Measurements from ENCODE around the gene CACNA1C.
"Not testable (repeated sequence)": the region's sequence is repeated elsewhere in the genome, so short reads cannot be mapped to it uniquely, and the experiment has no call there.

The CACNA1C gene

DNA sequence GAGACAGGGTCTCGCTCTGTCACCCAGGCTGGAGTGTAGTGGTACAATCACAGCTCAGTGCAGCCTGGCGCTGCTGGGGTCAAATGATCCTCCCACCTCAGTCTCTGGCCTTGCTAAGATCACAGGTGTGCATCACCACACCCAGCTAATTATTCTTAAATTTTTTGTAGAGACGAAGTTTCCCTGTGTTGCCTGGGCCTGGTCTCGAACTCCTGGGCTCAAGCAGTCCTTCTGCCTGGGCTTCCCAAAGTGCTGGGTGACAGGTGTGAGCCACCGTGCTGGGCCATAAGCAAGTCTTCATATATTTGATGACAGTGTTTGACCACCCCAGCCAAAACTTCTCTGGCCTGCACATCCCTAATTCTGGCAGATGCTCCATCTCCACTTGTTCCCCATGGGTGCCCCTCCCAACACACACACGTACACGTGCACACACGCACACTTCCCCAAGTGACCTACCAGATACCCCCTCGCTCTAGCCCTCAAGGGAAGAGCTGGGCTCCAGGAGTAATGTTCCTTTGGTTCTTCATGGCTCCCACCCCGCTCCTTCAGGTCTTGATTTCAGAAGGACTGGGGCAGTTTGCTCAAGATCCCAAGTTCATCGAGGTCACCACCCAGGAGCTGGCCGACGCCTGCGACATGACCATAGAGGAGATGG, 637.7 kb downstream of the CACNA1C start:
- no peak for DNase-seq (ENCODE audit: low read depth)

DNA sequence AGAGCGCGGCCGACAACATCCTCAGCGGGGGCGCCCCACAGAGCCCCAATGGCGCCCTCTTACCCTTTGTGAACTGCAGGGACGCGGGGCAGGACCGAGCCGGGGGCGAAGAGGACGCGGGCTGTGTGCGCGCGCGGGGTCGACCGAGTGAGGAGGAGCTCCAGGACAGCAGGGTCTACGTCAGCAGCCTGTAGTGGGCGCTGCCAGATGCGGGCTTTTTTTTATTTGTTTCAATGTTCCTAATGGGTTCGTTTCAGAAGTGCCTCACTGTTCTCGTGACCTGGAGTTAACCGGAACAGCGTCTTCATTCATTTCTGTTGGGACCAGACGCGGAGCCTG, 638.2 kb downstream of the CACNA1C start:
- DNase-seq (ENCODE audit: low read depth), result no peak

DNA sequence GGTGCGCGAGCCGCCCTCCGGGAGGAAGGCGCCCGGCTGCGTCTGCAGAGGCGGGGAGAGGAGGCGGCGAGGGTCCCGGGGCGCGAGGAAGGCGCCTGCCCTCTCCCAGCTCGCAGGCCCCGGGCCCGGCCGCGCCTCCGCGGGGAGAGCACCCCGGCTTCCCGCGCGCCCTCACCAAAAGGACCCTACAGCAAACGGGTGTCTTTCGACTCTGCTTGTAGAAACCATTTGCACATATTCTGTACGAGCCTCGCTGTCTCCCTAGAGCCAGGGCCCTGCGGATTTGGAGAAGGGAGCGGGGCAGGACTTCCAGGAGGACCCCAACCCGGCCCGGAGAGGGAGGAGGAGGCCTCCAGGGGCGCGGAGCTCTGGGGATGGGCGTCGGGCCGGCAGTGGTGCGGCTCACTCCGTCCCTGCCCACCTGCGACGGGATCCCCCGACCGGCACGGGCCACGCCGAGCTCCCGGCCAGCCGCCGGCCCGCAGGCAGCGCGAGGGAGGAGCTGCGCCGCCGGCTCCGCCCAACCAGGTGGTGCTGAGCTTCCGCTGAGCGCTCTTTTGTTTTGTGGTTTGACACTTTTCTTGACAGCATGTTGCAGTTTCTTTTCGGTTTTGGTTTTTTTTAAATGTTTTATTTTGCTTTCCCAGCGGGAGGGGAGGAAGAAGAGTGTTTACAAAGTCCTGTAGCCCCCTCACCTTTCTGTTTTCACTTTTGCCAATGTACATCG, 638.7 kb downstream of the CACNA1C start:
- DNase-seq (ENCODE audit: low read depth), result no peak

DNA sequence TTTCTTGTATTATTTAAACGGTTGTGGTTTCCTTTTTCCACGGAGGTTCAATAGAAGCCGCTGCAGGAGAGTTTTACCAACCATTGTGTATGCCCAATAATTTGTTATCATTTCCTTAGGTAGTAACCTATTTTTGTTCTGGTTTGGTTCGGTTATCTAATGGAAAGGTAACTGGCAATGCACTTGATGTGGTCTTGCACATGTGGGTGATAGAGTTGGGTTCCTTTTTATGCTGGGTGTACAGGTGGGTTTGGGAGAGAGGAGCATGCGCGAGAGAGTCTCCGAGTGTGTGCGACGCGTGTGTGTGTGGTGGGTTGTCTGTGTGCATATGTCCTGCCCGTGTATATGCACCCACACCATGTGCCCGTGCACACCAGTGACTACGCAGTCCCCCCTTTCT, 639.3 kb downstream of the CACNA1C start:
- no peak for DNase-seq (ENCODE audit: low read depth)

DNA sequence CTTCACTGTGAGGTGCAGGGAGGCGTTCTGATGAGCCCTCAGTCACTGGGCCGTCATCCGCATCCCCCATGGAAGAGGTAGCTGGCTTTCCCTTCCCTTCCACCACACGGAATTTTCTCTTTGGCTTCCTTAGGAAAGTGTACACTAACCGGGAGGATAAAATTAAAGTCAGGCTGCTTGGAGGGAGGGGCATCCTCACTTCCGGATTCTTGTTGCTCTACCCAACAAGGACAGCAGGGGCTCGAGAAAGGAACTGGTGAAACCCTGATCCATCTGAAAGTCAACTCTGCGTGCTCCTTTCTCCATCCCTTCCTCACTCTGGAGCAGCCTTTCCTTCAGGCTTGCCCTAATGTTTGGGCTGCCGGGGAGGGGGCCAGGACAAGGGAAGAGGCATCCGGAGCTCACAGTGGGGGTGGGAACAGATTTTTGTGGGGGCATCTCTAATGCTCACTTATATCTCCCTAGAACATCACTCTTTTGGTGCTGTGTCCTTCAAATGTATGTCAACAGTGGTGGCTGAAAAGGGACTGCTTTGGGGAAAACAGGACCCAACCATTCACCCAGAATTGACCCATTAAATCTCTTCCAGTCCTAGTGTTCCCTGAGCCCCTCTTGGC, 640.6 kb downstream of the CACNA1C start:
- DNase-seq (ENCODE audit: low read depth), result no peak

DNA sequence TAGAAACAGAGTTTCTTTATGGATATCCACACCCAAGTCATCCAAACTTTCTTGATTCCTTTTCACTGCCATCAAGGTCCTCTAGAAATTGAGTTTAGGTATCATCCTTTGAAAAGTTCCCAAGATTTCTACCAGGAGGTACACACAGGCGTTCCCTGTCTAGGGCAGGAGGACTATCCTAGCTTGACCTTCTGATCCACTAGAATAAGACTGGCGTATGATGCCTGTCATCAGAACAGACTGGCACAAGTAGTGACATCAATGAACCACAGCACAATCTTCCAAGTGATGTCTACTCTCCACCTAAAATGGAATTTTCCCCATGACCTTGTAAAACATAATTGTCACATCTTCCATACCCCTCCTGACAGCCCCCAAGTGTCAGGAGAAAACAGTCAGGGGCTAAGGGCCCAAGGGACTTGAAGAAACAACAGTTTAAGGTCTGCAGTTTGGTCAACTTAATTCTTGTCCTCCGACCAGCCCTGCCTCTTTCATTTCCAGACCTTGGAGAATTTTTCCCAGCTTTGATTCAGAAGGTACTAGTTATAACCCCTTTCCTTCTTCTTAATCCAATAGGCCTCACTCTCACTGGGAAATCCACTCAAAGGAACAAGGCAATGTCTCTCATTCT, 641.3 kb downstream of the CACNA1C start:
- DNase-seq (ENCODE audit: low read depth), result no peak

DNA sequence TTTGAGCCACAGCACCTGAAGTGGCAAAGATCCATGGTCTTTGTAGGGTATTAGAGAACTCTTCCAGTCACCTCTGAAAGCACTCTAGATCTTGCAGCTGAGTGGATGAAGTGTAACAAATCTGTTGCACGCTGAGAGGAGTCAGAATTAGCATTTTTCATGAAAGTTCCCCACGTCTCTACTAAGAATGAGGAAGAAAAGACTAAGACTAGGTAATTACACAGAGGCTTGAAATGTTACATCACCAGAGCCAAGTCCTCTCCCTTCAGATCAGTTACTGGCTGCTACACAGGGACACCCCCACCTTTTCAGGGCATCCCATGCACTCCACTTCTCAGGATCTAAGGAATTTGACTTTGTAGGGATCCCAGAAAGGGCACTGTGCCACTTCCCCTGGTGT, 643.3 kb downstream of the CACNA1C start:
- DNase-seq (ENCODE audit: low read depth), result no peak

DNA sequence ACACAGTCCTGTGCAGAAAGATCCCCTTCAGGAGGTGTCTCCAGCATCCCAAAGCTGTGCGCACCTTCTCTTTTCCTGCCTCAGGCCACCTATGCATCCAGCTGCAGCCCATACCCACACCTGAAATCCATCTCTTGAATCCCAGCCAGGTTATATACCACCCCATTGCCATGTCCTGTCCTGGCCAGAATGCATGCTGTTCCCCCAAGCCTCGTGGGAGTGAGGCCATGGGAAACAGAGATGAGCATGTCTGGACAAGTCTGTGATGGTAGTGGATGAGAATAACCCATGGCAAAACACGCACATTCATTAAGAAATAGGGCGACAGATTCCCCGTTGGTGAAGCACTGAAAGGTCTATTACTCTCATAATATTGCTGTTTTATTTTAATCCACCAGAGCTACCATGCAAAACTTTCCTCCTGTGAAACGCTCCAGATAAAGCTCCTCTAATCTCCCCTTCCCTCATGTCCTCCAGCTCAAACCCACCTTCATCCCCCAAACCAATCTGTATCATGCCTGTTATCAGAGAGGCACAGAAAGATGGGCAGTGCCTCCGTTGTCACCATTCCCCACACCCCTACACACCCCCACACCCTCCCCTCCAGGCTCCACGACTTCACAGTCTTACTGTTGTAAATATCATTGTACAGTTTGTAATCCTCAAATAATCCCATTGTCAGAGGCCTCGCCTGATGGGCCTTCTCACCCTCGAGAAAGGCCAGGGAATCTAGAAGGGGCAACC, 644.4 kb downstream of the CACNA1C start:
- no peak for DNase-seq (ENCODE audit: low read depth)

DNA sequence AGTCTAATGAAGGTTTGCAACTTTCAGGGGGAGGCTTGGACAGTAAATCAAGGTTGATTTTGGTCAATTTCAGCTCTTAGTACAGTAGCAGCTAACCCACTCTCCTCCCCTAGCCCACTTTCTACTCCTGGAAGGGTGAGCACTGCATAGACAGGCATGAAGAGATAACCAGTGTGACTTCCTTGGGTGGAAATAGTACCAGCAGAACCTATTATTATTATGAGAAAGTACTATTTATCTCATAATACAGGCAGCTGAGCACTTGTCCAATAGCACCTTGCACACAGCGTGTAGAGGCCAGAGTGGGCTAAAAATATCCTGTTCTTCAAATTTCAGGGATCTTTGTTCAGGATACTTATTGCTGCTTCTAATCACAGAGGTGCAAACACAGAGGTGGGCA, 645.8 kb downstream of the CACNA1C start:
- DNase-seq (ENCODE audit: low read depth), result no peak

DNA sequence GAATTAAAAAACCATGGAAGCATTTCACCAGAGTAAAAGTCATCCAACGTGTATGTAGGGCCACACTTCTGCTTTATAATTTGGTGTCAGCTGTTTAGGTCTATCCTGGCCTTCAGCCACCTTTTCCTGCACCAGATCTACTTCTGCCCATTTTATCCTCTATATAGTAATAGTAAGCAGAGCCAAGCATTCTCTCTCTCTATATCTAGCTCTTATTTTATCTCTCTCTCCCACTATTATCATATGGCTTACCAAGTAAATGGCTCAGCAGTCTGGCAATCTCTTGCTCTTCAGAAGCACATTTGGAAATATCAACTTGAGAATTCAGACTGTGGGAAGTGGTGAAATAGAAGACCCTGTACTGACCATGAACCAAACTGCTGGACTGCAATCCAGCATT, 657.9 kb downstream of the CACNA1C start:
- DNase-seq (ENCODE audit: low read depth), result no peak

DNA sequence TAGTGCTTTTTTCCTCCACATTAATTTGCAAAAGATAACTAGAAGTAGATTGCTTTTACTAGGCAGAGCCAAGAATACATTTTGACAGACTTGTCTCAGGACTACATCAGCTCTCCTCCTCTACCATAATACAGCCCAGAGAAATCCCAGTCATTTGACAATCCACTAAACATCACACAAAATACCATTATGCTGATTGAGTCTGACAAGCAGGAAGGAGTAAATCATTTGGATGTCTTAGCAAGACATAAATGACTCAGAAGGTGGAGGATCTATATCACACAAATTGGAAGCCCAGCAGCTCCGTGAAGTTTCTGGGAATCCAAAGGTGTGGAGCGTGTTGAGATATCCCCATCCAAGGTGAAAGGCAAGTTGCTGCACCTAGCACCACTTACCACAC, 666.6 kb downstream of the CACNA1C start:
- DNase-seq (ENCODE audit: low read depth), result no peak

DNA sequence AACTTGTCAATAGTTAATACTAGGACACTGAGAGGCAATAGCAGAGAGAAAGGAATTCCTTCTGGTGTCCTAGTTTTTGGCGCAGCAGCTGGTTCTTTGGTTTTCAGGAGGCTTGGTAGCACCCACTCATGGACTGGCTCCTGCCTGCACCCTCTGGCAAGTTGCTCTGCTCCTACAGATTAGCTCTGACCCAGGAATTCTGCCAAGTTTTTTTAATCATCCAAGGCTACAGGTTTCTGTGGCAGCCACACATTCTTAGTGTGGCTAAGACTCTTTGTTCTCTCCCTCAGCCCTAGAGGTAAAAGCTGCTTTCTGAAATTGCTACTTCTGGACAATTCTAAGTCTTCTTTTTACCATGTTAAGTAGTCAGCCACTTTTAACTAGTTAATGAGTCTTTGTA, 670.0 kb downstream of the CACNA1C start:
- DNase-seq (ENCODE audit: low read depth), result no peak

DNA sequence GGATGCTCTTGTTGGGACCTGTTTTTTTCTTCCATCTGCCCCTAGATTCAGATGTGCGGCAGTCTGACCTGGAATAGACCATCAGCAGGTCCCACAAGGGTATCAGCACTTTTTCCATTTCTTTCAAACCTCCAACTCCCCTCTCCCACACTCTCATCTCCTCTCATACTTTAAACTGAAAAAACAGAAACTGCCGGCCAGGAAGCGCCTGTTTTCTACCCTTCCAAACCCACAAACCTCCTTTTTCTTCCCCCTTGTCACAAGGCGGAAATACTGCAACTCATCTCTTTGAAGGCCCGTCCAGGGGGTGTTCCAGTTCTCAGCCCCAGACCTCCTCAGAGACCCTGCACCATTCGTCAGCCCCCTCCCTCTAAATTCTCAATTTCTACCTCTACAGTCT, 679.5 kb downstream of the CACNA1C start:
- DNase-seq (ENCODE audit: low read depth), result no peak

DNA sequence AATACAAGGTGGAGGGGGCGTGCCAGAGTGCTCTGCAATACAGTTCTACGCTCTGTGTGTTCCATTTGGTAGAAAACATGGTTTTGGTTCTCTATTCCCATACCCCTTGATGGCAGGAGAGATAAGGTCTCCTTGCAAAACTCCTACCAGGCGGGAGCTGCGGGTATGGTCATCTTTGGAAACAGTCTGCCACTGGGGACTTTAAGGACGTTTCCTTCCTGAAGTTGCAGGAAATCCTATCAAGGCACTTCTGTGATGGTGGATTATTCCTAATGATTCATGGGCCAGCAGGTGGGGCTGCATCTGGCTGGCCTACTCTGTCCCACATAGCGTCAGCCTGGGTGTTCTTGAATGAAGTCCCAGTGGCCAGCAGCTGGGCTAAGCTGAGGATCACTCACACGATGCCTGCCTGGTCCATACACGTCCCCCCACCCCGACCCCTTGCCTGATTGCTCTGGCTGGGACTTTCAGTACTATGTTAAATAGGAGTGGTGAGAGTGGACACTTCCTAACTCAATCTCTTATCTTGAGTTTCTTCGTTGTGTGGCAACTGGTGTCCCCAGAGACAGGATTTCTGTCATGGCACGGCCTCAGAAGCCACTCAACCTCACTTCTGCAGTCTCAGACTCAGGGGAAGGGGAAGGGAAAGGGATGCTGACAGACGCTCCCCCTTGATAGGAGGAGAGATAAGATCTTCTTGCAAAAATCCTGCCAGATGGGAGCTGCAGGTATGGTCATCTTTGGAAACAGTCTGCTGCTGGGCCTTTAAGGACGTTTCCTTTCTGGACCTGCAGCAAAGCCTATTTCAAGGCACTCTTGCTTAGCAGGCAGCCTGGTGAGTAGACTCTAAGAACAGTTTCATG, 680.9 kb downstream of the CACNA1C start:
- no peak for DNase-seq (ENCODE audit: low read depth)

DNA sequence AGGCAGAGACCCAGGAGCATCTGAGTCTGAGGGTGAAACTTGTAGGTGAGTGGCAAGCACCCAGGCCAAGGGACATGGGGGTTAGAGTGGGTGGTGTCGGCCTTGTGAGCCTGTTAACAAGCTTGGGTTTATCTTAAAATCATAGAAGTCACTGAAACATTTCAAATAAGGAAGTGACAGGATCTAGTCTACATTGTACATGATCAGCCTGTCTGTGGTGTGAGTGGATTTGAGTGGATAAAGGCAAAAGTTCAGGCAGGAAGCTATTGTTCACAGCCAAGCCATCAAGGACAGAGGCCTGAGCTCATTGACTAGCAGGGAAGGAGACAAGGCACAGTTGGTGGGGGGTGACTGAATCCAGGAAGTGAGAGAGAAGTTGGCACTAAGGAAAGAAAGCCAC, 682.6 kb downstream of the CACNA1C start:
- no peak for DNase-seq (ENCODE audit: low read depth)

DNA sequence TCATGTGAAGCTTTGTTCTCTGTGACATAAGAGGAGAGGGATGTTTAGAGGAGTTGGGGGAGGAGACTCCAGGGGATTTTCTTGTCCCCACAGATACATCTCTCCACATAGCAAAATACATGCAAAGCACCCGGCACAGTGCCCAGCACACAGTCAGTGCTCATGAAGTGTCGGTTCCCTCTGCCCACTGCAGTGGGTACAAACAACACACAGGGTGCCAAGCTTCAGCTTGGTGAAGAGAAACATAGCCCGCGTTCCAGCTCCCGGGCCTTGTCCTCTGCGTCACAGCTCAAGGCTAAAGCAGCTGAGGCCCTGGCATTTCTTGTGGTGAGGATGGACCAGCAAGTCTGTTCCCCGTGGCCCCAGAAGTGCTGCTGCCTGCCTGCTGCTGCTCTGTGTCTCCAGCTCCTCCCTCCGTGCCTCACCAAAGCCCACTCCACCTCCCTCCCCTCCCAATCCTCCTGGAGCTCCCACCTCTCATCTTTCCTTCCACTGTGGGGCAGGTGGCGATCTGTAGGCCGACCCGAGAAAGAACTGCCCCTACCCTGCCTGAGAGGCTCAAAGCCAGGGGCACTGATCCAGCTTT, 685.0 kb downstream of the CACNA1C start:
- DNase-seq (ENCODE audit: low read depth), result no peak

DNA sequence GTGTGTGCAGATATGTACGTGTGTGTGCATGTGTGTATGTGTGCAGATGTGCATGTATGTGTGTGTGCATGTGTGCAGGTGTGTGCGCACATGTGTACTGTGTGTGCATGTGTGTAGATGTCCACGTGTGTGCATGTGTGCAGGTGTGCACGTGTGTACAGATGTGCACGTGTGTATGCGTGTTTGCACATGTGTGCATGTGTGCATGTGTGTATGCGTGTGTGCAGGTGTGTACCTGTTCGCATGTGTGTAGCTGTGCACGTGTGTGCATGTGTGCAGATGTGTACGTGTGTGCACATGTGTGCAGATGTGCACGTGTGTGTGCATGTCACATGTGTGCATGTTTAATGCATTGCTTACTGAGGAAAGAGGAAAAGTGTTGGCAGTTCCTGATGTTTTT, 686.3 kb downstream of the CACNA1C start:
- DNase-seq (ENCODE audit: low read depth), result no peak

DNA sequence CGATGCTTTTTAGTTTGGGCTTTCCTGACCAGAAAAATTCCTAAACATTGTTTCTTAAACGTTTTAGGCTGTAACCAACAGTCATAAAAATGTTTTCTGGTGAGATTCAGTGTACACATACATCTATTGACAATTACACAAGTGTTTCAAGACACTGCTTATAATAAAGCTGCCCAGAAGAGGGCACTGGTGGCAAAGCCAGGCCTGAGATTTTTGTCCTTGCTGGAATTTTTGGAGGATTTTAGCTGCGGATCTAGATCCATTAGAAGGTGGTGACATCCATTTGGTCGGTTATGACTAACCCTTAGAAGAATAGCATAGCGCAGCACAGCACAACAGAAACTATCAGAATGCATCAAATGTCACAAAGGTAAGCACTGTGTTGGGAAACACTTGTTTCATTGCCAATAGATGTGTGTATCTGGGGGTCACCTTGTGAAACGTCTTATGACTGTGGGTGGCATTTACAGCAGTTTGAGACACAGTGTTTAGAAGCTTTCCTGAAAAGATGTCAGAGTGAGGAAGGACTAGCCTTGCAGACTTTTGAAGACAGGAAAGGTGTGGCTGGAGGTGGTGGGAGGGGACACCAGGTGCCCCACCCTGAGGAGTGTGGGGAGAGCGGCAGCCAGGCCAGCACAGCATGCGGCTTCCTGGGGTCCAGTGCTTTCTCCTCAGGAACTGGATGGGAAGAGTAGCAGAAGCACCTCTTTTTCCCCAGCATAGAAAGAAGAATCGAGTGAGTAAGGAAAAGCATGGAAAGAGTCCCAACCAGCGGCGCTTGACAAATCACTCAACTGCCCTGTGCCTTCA, 687.2 kb downstream of the CACNA1C start:
- DNase-seq (ENCODE audit: low read depth), result peak; percentile 16

DNA sequence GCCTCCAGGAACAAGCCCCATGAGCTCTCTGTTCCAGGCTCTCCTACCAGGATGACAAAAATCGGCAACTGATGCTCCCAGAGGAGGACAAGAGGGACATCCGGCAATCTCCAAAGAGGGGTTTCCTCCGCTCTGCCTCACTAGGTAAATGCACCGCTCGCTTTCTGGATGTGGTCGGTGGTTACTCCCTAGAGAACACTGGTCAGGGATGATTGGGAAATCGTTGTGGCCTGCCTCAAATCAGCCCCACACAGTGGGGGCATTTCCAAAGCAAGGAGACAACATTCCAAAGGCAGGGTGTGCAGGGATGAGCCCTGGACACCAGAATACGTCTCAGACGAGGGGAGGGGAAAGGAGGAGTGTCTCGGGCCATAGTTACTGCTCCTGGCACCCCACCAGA, 689.2 kb downstream of the CACNA1C start:
- DNase-seq (ENCODE audit: low read depth), result not testable (repeated sequence)

DNA sequence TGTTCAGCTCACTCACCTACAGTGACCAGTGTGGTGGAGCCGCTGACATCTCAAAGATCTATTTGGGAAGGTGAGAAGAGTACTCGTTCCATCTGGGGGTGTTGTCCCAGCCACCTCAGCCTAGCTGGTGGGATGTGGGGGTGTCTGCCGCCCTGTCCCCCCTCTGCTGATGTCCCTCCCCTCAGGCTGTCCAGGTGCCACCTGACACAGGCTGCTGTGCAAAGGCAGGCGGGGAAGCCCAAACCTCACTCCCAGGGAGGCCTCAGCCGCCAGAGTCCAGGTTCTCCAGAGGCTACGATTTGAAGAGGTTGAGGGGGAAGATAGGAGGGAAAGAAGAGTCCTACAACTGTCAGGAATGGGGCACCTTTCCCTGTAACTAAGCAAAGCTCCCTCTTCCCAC, 690.7 kb downstream of the CACNA1C start:
- DNase-seq (ENCODE audit: low read depth), result no peak

All from GM04503 (cell line).